NCI-H526 treated with DMSO at 0.1 percent for 48 hours (cell line): Measurements from ENCODE around the gene AGAP9.
"Not testable (repeated sequence)": the region's sequence is repeated elsewhere in the genome, so short reads cannot be mapped to it uniquely, and the experiment has no call there.

ENCODE experiments used
- DNase-seq: peaks from one replicate; lab custom pipeline; 2025; lab: John Stamatoyannopoulos, UW

Gene AGAP9

GRCh38 chr10:47523475-47523874, at the start of gene AGAP9:
Gene AGAP9 (minus strand): TSS chr10:47523638. CDS start chr10:47523526, 112 bp downstream.
- not testable (repeated sequence) for DNase-seq

- DNase-seq: not testable (repeated sequence)
These were observed 47.9 kb upstream of the AGAP9 start for GRCh38 chr10:47571138-47571912.

DNA sequence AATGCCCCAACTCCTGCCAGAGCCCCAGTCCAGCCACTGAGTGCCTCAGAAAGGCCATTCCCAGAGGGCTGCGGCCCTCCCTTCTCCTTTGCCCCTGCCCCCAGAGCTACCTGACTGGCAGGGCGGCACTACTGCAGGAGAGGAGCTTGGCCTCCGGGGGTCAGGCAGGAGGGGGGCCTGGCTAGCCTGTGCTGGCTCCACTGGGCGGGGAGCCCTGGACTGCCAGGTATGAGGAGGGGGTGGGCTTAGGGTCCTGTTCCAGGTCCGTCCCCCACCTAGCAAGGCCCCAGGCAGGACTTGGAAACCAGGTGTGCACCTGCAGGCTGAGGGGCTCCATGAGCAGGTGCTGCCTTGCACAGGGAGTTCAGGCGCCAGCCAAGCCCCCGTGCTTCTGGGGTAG, 43.3 kb upstream of the AGAP9 start:
- DNase-seq: not testable (repeated sequence)

DNA sequence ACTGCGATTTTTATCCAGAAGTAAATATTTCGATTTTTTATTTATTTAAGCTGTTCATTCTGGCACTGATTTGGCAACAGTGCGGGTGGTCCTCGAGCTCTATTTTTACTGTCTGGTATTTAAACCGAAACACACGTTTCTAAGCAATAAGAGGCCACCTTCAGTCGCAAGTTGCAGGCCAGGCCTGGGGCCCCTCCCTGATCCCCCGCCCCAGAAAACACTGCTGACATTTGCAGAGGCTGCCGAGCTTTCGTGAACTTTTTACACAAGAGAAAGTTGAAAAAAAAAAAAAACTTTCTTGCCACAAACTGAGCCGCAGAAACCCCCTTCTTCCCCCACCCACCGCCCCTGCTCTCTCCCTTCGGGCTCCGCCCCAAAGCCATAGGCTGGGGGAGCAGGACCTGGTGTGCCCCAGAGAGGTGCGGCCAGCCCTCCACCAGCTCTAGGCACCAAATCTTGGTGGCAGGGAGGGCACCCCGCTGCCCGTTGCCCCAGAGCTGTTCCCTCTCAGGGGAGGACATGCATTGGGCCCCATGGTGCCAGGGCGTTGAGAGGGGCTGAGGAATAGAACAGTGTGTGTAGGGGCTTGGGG, 42.8 kb upstream of the AGAP9 start:
- not testable (repeated sequence) for DNase-seq

GRCh38 chr10:47565517-47565920, 42.1 kb upstream of the AGAP9 start:
- not testable (repeated sequence) for DNase-seq

- not testable (repeated sequence) for DNase-seq
These were observed 41.5 kb upstream of the AGAP9 start for GRCh38 chr10:47564953-47565352.

- not testable (repeated sequence) for DNase-seq
These were observed 40.9 kb upstream of the AGAP9 start for GRCh38 chr10:47564318-47564717.

- DNase-seq: not testable (repeated sequence)
These were observed 37.0 kb upstream of the AGAP9 start for GRCh38 chr10:47560452-47560851.

DNA sequence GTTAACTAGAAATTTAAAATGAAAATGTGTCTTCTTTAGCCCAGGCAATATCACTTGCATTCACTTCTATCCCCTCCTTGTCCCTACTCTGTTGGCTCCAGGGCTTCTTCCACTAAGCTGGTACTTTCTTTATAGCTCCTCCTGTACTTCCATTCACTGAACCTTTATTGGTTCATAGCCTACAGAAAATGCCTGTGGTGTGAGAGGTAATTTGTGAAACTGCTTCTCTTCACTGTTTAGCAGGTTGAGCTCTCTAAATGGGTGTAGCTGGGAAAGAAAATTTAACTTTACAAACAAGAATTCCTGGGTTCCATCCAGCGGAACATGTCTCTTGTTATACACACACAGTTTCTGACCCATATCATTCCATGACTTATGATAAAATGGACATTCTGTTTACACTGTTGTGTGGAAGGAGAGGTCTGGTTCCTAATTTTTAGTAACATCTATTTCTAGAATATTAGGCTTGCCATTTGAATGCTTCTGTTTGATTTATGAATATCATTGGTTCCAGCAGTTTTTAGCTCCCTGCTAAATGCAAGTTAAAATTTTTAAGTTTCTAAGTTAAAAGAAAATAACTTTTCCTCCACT, 36.4 kb upstream of the AGAP9 start:
- not testable (repeated sequence) for DNase-seq

DNA sequence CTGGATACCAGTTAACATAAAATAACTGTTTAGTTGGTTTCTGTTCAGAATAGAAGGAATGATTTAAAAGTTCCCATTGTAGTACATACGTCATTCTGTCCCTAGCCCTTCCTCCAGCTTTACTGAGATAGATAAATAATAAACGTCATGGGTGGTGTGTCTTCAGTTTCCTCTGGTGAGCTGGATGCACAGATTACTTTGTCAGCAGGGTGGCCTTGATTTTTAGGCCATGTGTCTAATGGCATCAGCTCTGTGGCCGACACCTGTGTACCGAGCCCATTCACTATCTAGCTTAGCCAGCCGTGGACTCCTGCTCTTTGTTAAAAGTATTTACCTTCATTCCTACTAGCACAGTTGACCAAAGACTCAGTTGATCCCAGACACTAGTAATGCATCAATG, 34.7 kb upstream of the AGAP9 start:
- not testable (repeated sequence) for DNase-seq

GRCh38 chr10:47557616-47558015, 34.2 kb upstream of the AGAP9 start:
- DNase-seq: not testable (repeated sequence)

GRCh38 chr10:47555334-47555733, 31.9 kb upstream of the AGAP9 start:
- not testable (repeated sequence) for DNase-seq

GRCh38 chr10:47554552-47554951, 31.1 kb upstream of the AGAP9 start:
- DNase-seq: not testable (repeated sequence)

DNA sequence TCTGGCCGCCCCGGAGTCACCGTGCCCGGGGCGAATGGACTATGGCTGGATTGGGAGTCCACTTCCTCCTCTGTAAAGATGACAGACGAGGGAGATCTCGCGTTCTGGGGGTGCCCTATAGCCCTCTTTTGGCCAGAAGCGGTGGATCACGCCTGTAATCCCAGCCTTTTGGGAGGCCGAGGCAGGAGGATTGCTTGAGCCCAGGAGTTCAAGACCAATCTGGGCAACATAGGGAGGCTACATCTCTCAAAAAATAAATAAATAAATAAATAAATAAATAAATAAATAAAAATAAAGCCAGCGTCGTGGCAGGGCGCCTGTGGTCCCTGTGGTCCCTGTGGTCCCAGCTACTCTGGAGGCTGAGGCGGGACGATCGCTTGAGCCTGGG, 30.4 kb upstream of the AGAP9 start:
- not testable (repeated sequence) for DNase-seq

GRCh38 chr10:47553214-47553859, 29.9 kb upstream of the AGAP9 start:
- peak; percentile 66 for DNase-seq

GRCh38 chr10:47552719-47553118, 29.3 kb upstream of the AGAP9 start:
- DNase-seq: not testable (repeated sequence)

DNA sequence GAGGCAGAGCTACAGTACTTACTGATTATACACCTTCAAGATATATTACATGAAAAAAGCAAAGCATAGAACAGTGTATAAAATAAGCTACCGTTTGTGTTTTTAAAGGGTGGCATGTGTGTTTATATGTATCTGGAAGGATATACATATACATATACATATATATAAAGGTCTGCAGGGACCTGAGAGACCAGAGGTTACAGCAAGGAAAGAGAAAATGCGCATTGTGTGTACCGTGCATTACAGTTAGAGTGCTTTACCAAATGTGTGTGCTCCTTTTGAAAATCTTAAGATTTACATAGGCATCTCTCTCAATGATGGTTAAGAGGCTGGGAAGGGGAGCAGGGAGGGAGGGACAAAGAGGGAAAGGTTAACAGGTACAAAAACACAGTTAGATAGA, 23.8 kb upstream of the AGAP9 start:
- DNase-seq: not testable (repeated sequence)

- DNase-seq: not testable (repeated sequence)
These were observed 13.0 kb upstream of the AGAP9 start for GRCh38 chr10:47536430-47536829.

DNA sequence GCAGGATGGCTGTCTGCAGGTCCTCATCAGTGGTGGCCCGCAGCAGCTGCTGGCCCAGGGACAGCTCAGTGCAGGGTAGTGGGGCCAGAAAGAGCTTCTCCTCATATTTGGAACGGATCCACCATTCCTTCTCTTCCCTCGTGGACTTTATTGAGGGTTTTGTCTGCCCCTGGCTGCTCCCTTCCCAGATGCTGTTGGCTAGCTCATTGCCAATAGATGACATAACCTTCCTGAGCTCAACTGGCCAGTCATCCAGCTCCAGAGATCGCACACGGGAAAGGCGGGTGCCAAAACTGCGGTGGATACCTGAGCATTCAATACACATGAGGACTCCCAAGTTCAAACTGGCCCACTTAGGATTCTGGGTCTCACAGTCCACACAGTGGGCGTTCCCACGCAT, 21.1 kb downstream of the AGAP9 start:
- not testable (repeated sequence) for DNase-seq

GRCh38 chr10:47494226-47494625, 29.2 kb downstream of the AGAP9 start:
- DNase-seq: not testable (repeated sequence)

- DNase-seq: not testable (repeated sequence)
These were observed 31.8 kb downstream of the AGAP9 start, which contains the start of gene FAM25G for GRCh38 chr10:47491600-47491999. Gene FAM25G (minus strand): TSS chr10:47491700. CDS start chr10:47491674, 26 bp downstream.

DNA sequence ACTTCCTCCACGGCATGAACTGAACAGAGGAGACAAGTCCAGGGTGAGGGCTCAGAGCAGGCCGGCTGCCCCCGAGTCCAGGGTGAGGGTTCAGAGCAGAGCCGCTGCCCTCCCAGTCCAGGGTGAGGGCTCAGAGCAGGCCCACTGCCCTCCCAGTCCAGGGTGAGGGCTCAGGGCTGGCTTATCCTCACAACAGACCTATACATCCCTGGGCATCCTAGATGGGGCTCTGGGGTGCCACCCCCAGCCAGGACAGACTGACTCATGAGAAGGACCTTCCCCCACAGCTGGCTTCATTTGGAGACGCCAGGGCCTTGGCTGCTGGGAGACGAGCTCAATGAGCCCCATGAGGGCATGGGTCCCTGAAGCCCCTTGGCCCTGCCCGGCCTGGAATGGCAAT, 33.8 kb downstream of the AGAP9 start:
- DNase-seq: not testable (repeated sequence)
